Vagina (tissue), 2 donors: ENCODE data around the gene NEO1.

Source experiments
- CTCF ChIP-seq, 3 experiments: fragments of 450-650 bp in 2 of 3; fragments of 200-600 bp in 1 of 3; sonication (generic) in 1 of 3; IDR thresholded peaks; one replicate each; pipeline ENCODE4 v1.5.1; 2017 to 2019; ENCODE audit warnings: antibody characterized with exemption in 3 of 3, mild to moderate bottlenecking in 2 of 3, moderate library complexity in 2 of 3
- POLR2A ChIP-seq, 2 donors: fragments of 450-650 bp; IDR thresholded peaks; one replicate each; pipeline ENCODE4 v1.6.1; 2017; ENCODE audit warnings: antibody characterized with exemption in 2 of 2, mild to moderate bottlenecking in 2 of 2, moderate library complexity in 2 of 2

DNA sequence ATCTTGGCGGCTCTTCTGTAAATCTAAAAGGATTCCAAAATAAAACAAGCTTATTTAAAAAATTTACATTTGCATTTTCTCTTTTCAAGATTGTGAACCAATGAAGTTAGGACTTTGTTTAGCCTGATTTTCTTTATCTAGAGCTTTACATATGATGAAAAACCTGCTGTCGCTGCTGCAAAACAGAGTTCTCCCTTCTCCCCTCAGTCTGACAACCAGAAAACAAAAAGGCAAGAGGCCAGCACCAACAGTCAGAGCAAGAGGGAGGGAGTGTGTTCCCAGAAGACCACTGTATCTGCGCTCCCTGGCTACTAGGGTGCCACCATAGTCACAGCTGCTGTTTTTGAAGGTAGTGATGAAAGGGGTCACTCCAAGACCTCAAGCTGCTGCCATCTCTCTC, 33.1 kb upstream of the NEO1 start:
- TF ChIP-seq CTCF (IDR thresholded peaks at IDR 0.05): no peak
- no peak for TF ChIP-seq POLR2A (IDR thresholded peaks at IDR 0.05)
